ENCODE data around the gene IP6K3.

DNA sequence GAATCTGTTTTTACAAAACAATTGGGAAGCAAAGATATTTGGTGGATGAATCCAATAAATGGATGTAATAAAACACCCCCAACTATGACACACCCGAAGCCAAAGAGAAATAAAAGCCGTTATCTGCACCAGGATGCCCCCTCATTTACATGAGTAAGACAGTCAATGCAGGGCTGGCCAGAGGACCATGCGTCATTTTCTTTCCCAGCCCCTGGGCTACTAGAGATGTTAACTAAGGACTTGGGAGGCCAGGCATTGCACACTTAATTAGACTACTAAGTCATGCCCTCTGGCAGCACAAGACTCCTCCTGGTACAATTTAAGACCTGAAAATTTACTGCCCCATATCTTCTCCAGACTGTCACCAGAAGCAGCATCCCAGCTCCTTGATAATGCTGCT is 39.1 kb upstream of the IP6K3 start:
- TF ChIP-seq, protein P1, sequence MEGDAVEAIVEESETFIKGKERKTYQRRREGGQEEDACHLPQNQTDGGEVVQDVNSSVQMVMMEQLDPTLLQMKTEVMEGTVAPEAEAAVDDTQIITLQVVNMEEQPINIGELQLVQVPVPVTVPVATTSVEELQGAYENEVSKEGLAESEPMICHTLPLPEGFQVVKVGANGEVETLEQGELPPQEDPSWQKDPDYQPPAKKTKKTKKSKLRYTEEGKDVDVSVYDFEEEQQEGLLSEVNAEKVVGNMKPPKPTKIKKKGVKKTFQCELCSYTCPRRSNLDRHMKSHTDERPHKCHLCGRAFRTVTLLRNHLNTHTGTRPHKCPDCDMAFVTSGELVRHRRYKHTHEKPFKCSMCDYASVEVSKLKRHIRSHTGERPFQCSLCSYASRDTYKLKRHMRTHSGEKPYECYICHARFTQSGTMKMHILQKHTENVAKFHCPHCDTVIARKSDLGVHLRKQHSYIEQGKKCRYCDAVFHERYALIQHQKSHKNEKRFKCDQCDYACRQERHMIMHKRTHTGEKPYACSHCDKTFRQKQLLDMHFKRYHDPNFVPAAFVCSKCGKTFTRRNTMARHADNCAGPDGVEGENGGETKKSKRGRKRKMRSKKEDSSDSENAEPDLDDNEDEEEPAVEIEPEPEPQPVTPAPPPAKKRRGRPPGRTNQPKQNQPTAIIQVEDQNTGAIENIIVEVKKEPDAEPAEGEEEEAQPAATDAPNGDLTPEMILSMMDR (IDR thresholded peaks at IDR 0.05): no peak
- TF ChIP-seq POLR2AphosphoS5 (IDR thresholded peaks at IDR 0.05; ENCODE audit: insufficient read depth in 1 of 2, low read depth in 1 of 2): no peak

Data from vagina (tissue), 2 donors.